ENCODE data around the gene CD3E. TPM values are rescaled to one million over a fixed set of nuclear protein-coding genes. Genes with fewer than 3 reads are reported as not detected.
A peak's percentile ranks its signal among the peaks of the same experiment; 100 is the strongest.

CD3E gene
- total RNA-seq, 6 donors from 2014 or later = 3.9 to 13.6 (median 9.1) TPM

GRCh38 chr11:118272001-118272400 is 32.5 kb upstream of the CD3E start:
- H3K9me3 ChIP-seq = no peaks in the 10 kb centered on the region
- no peak overlapping the region for H3K4me3 ChIP-seq
- DNase-seq (no peak), ATAC-seq (ENCODE audit: low FRiP score in 2 of 2) (no peak)
- H3K4me1 ChIP-seq = peaks cover 8 to 32% (median 24%) of the 10 kb centered on the region in 4 donors
- TF ChIP-seq EP300 (IDR thresholded peaks at IDR 0.05) (no peak), POLR2A (IDR thresholded peaks at IDR 0.05) (no peak), POLR2AphosphoS5 (IDR thresholded peaks at IDR 0.05) (no peak), CTCF (IDR thresholded peaks at IDR 0.05) (no peak)
- WGBS, 2 donors = 51 to 61% methylated on average over 2 of the region's 2 CpGs
- H3K27me3 ChIP-seq = no peaks in the 10 kb centered on the region
- H3K36me3 ChIP-seq = no peaks in the 10 kb centered on the region
- H3K27ac ChIP-seq = no peak overlapping the region

GRCh38 chr11:118274186-118274585 is 30.3 kb upstream of the CD3E start:
- Histone ChIP-seq H3K27ac (peak overlapping the region; percentile 60 to 79 (median 64)), H3K27me3 (no peaks in the 10 kb centered on the region), H3K4me3 (no peak overlapping the region), H3K4me1 (peaks cover 8 to 41% (median 28%) of the 10 kb centered on the region in 4 donors), H3K36me3 (no peaks in the 10 kb centered on the region), H3K9me3 (no peaks in the 10 kb centered on the region)
- TF ChIP-seq POLR2AphosphoS5 (IDR thresholded peaks at IDR 0.05) (no peak), POLR2A (IDR thresholded peaks at IDR 0.05) (no peak), CTCF (IDR thresholded peaks at IDR 0.05) (no peak), EP300 (IDR thresholded peaks at IDR 0.05) (no peak)
- 65 to 72% methylated on average over 2 of the region's 2 CpGs for WGBS, 2 donors
- no peak for ATAC-seq (ENCODE audit: low FRiP score in 2 of 2)
- DNase-seq = no peak

GRCh38 chr11:118275176-118275575 is 29.4 kb upstream of the CD3E start:
- 45 to 47% methylated on average over 4 of the region's 4 CpGs for WGBS, 2 donors
- no peaks in the 10 kb centered on the region for H3K9me3 ChIP-seq
- TF ChIP-seq POLR2AphosphoS5 (IDR thresholded peaks at IDR 0.05) (peak in 1 of 2 donors; percentile 76), EP300 (IDR thresholded peaks at IDR 0.05) (peak in 3 of 4 donors; percentile 26 to 52 (median 45)), CTCF (IDR thresholded peaks at IDR 0.05) (no peak)
- peaks cover 8 to 41% (median 28%) of the 10 kb centered on the region in 4 donors for H3K4me1 ChIP-seq
- H3K36me3 ChIP-seq = no peaks in the 10 kb centered on the region
- DNase-seq = no peak
- H3K4me3 ChIP-seq = no peak overlapping the region
- ATAC-seq (ENCODE audit: low FRiP score in 2 of 2) = peak in 1 of 2 donors; percentile 49
- peak overlapping the region; percentile 60 to 79 (median 64) for H3K27ac ChIP-seq
- H3K27me3 ChIP-seq = no peaks in the 10 kb centered on the region

GRCh38 chr11:118276422-118276821 is 28.1 kb upstream of the CD3E start:
- Histone ChIP-seq H3K4me3 (no peak overlapping the region), H3K27me3 (no peaks in the 10 kb centered on the region), H3K4me1 (peaks cover 8 to 44% (median 28%) of the 10 kb centered on the region in 4 donors), H3K9me3 (no peaks in the 10 kb centered on the region), H3K36me3 (no peaks in the 10 kb centered on the region), H3K27ac (no peak overlapping the region)
- WGBS, 2 donors = 62 to 100% methylated on average over 1 of the region's 1 CpG
- ATAC-seq (ENCODE audit: low FRiP score in 2 of 2) (no peak), DNase-seq (no peak)
- TF ChIP-seq POLR2AphosphoS5 (IDR thresholded peaks at IDR 0.05) = no peak
- no peak for TF ChIP-seq EP300 (IDR thresholded peaks at IDR 0.05)
- no peak for TF ChIP-seq POLR2A (IDR thresholded peaks at IDR 0.05)
- no peak for TF ChIP-seq CTCF (IDR thresholded peaks at IDR 0.05)

- 80 to 88% methylated on average over 1 of the region's 1 CpG for WGBS, 2 donors
- peak in 1 of 2 donors; percentile 54 for DNase-seq
- peak overlapping the region in 1 of 4 donors; percentile 28 for H3K27ac ChIP-seq
- H3K4me1 ChIP-seq = peaks cover 8 to 44% (median 28%) of the 10 kb centered on the region in 4 donors
- H3K9me3 ChIP-seq = no peaks in the 10 kb centered on the region
- H3K4me3 ChIP-seq = no peak overlapping the region
- no peak for ATAC-seq (ENCODE audit: low FRiP score in 2 of 2)
- TF ChIP-seq CTCF (IDR thresholded peaks at IDR 0.05) = no peak
- TF ChIP-seq EP300 (IDR thresholded peaks at IDR 0.05) = peak in 1 of 4 donors; percentile 20
- TF ChIP-seq POLR2AphosphoS5 (IDR thresholded peaks at IDR 0.05) = peak in 1 of 2 donors; percentile 15
- H3K36me3 ChIP-seq = no peaks in the 10 kb centered on the region
- H3K27me3 ChIP-seq = no peaks in the 10 kb centered on the region
Observed at GRCh38 chr11:118277312-118277711, 27.2 kb upstream of the CD3E start.

Data from upper lobe of left lung (tissue), 6 donors.